ENCODE data around the gene BRIP1. TPM values are rescaled to one million over a fixed set of nuclear protein-coding genes. Genes with fewer than 3 reads are reported as not detected.

The BRIP1 gene
- total RNA-seq, 1 donor: 6.2 TPM

DNA sequence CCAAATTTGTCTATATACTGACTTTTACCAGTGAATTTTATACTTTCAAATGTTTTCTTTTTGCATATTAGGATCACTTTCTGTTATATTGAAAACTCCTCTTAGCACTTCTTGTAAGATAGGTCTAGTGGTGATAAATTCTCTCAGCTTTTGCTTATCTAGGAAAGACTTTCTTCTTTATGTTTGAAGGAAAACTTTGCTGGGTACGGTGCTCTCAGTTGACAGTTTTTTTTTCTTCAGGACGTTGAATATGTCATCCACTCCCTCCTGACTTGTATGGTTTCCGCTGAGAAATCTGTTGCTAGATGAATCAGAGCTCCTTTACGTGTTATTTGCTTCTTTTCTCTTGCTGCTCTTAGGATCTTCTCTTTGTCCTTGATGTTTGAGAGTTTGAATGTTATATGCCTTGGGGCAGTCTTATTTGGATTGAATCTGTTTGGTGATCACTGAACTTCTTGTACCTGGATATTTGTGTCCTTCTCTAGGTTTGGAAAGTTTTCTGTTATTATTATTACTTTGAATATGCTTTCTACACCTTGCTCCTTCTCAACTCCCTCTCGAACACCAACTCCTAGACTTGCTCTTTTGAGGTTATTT lies 228.3 kb downstream of the BRIP1 start:
- Histone ChIP-seq H2AFZ (ENCODE audit: low read length) (no peak overlapping the region), H3K27ac (ENCODE audit: low read depth, low read length) (no peak overlapping the region), H3K4me1 (ENCODE audit: insufficient read depth, low read length) (no peaks in the 10 kb centered on the region), H3K4me3 (ENCODE audit: insufficient read depth, low read length) (no peak overlapping the region), H4K20me1 (ENCODE audit: insufficient read depth, low read length) (no peaks in the 10 kb centered on the region), H3K79me2 (ENCODE audit: insufficient read depth, low read length) (no peaks in the 10 kb centered on the region), H3K4me2 (ENCODE audit: insufficient read depth, low read length) (no peak overlapping the region), H3K9me3 (ENCODE audit: low read depth, low read length) (no peaks in the 10 kb centered on the region), H3K36me3 (ENCODE audit: insufficient read depth, low read length) (no peaks in the 10 kb centered on the region), H3K27me3 (ENCODE audit: insufficient read depth, low read length) (no peaks in the 10 kb centered on the region)
- no peak for TF ChIP-seq CTCF (IDR thresholded peaks at IDR 0.05; ENCODE audit: extremely low read depth, low read depth, low read length)
- no peak for DNase-seq (ENCODE audit: insufficient read length, low spot score, missing footprints)

DNA sequence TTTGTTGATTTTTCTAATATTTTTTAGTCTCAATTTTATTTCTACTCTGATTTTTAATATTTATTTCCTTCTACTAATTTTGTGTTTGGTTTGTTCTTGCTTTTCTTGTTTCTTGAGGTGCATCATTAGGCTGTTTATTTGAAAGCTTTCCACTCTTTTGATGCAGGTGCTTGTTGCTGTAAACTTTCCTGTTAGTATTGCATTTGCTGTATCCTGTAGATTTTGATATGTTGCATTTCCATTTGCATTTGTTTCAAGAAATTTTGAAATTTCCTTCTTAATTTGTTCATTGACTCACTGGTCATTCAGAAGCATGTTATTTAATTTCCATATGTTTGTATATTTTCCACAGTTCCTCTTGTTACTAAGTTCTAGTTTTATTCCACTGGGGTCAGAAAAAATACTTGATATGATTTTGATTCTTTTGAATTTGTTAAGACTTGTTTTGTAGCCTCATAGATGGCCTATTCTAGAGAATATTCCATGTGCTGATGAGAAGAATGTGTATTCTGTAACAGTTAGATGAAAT lies 229.3 kb downstream of the BRIP1 start:
- Histone ChIP-seq H3K4me1 (ENCODE audit: insufficient read depth, low read length) (no peaks in the 10 kb centered on the region), H3K9me3 (ENCODE audit: low read depth, low read length) (no peaks in the 10 kb centered on the region), H4K20me1 (ENCODE audit: insufficient read depth, low read length) (no peaks in the 10 kb centered on the region), H3K27ac (ENCODE audit: low read depth, low read length) (no peak overlapping the region), H2AFZ (ENCODE audit: low read length) (no peak overlapping the region), H3K4me3 (ENCODE audit: insufficient read depth, low read length) (no peak overlapping the region), H3K36me3 (ENCODE audit: insufficient read depth, low read length) (no peaks in the 10 kb centered on the region), H3K79me2 (ENCODE audit: insufficient read depth, low read length) (no peaks in the 10 kb centered on the region), H3K27me3 (ENCODE audit: insufficient read depth, low read length) (peaks cover 3% of the 10 kb centered on the region), H3K4me2 (ENCODE audit: insufficient read depth, low read length) (no peak overlapping the region)
- no peak for TF ChIP-seq CTCF (IDR thresholded peaks at IDR 0.05; ENCODE audit: extremely low read depth, low read depth, low read length)
- DNase-seq (ENCODE audit: insufficient read length, low spot score, missing footprints): no peak

GRCh38 chr17:61632826-61633225 lies 230.5 kb downstream of the BRIP1 start:
- Histone ChIP-seq H3K9me3 (ENCODE audit: low read depth, low read length) (no peaks in the 10 kb centered on the region), H3K27me3 (ENCODE audit: insufficient read depth, low read length) (peaks cover 3% of the 10 kb centered on the region), H2AFZ (ENCODE audit: low read length) (no peak overlapping the region), H3K4me1 (ENCODE audit: insufficient read depth, low read length) (no peaks in the 10 kb centered on the region), H3K36me3 (ENCODE audit: insufficient read depth, low read length) (no peaks in the 10 kb centered on the region), H4K20me1 (ENCODE audit: insufficient read depth, low read length) (no peaks in the 10 kb centered on the region), H3K4me3 (ENCODE audit: insufficient read depth, low read length) (no peak overlapping the region), H3K27ac (ENCODE audit: low read depth, low read length) (no peak overlapping the region), H3K4me2 (ENCODE audit: insufficient read depth, low read length) (no peak overlapping the region), H3K79me2 (ENCODE audit: insufficient read depth, low read length) (no peaks in the 10 kb centered on the region)
- DNase-seq (ENCODE audit: insufficient read length, low spot score, missing footprints): no peak
- TF ChIP-seq CTCF (IDR thresholded peaks at IDR 0.05; ENCODE audit: extremely low read depth, low read depth, low read length): no peak

DNA sequence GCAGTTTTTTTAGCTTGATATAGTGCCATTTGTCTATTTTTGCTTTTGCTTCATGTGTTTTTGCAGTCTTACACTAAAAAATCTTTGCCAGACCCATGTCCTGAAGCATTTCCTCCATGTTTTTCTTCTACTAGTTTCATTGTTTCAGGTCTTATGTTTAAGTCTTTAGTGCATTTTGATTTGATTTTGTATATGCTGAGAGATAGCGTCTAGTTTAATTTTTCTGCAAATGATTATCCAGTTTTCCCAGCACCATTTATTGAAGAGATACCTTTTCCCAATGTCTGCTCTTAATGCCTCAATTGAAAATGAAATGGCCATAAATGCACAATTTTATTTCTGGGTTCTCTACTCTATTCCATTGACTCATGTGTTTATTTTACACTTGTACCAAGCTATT lies 231.5 kb downstream of the BRIP1 start:
- Histone ChIP-seq H3K4me3 (ENCODE audit: insufficient read depth, low read length) (no peak overlapping the region), H3K4me2 (ENCODE audit: insufficient read depth, low read length) (no peak overlapping the region), H2AFZ (ENCODE audit: low read length) (no peak overlapping the region), H3K9me3 (ENCODE audit: low read depth, low read length) (no peaks in the 10 kb centered on the region), H4K20me1 (ENCODE audit: insufficient read depth, low read length) (no peaks in the 10 kb centered on the region), H3K79me2 (ENCODE audit: insufficient read depth, low read length) (no peaks in the 10 kb centered on the region), H3K27me3 (ENCODE audit: insufficient read depth, low read length) (peaks cover 5% of the 10 kb centered on the region), H3K4me1 (ENCODE audit: insufficient read depth, low read length) (no peaks in the 10 kb centered on the region), H3K27ac (ENCODE audit: low read depth, low read length) (no peak overlapping the region), H3K36me3 (ENCODE audit: insufficient read depth, low read length) (no peaks in the 10 kb centered on the region)
- no peak for TF ChIP-seq CTCF (IDR thresholded peaks at IDR 0.05; ENCODE audit: extremely low read depth, low read depth, low read length)
- no peak for DNase-seq (ENCODE audit: insufficient read length, low spot score, missing footprints)

Small RNAs within 50 kb of the gene (small RNA-seq; reads per million reads assigned to genes)
- not detected for gene RF00019

Other genes with a start within 250 kb of the BRIP1 start
- gene INTS2, start 64.5 kb upstream of the BRIP1 start, total RNA-seq: 9.8 and 10.6 TPM in 2 replicates
- gene MED13, start 201.8 kb upstream of the BRIP1 start, total RNA-seq: 68.8 and 81.0 TPM in 2 replicates